Activated gamma-delta T cell treated with Interleukin-2 at 50 U/mL for 16 hours (primary cell): Measurements from ENCODE around the gene DNAH17.

Experiments used
- DNase-seq: peaks from one replicate; pipeline ENCODE4 v3.0.0-alpha.2; 2020

The DNAH17 gene

DNA sequence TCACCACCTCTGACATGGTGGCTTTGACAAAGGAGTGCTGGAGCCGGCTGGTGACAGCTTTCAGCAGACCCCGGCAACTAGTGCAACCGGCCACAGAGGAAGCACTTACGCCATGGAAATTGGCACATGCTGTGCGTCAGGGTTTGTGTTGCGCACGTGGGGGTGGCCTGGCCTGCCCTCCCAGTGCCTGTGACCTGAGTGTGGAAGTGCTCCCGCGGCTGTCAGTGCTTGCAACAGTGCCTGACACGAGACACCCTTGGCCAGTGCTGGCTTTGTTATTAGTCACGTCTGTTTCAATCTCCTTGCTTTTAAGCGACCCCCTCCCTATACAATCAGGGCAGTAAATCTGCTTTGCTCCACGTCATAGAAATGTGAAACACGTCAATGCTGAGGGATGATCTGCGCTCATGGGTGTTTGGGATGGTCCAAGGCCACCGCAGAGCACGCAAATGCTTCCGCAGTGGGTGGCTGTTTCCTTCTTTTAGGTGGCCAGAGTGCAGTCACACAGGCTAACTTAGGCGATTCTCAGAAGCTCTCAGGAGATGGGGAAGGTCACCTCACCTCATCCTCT, 134.5 kb downstream of the DNAH17 start:
- DNase-seq, result no peak

DNA sequence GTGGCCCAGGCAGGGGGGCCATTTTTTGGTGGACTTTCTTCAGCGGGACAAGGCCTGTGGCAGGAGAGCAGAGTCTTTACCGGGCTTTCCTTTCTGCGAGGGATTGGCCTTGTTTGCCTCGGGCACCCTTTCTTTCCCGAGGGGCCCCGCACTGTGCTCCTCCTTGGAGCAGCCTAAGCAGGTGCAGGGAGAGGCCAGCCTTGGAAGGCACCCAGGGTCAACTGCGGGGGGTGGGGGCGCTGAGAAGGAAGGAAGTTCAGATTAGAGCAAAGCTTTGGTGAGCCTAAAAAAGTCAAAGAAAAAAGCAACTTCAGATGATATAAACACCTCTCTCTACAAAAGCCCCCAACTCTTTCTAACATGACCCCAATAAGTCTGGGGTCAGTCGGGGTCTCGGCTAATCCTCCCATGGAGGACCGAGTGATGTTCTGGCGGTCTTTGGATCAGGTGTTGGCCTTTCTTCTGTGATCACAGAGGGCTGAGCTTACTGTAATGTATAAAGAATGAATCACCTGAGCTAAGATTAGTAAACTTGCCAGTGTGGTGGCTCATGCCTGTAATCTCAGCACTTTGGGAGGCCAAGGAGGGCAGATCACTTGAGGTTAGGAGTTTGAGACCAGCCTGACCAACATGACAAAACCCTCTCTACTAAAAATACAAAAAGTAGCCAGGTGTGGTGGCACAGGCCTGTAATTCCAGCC, 135.8 kb downstream of the DNAH17 start:
- no peak for DNase-seq

DNA sequence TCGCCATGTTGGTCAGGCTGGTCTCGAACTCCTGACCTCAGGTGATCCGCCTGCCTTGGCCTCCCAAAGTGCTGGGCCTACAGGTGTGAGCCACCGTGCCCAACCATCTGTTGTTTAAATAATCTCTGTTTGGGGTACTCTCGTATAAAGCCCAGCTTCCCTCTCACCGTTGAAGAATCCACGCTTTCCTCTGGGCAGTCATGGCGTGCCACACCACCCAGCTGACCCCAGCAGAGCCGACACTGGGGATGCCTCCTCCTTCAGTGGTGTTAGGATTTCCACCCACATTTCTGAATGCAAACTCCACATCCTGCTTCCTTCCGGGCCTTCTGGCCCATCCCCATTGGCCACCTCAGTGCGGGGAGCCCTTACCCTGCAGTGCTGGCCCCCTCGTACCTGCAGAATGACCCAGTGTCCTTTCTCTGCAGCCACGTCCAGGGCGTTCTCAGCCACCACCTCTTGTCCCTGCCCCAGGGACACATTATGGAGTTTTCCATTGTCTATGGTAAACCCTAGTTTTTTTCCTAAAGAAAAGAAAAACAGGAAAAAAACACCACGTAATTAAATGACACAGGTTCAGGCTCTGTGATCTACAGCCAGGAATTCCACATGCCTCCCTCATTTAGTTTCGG, 138.4 kb downstream of the DNAH17 start:
- DNase-seq, result no peak

DNA sequence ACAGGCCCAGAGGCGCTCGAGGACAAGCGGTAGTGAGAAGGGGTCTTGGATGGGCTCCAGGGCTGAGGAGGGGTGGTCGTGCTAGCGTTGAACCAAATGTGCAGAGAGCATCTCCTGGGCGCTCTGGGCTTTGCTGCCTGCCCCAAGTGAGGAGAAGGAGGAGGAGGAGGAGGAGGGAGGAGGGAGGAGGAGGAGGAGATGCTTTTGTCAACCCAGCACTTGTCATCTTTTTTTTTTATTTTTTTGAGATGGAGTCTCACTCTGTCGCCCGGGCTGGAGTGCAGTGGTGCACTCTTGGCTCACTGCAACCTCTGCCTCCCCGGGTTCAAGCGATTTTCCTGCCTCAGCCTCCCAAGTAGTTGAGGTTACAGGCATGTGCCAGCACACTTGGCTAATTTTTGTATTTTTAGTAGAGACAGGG, 138.9 kb downstream of the DNAH17 start:
- no peak for DNase-seq

DNA sequence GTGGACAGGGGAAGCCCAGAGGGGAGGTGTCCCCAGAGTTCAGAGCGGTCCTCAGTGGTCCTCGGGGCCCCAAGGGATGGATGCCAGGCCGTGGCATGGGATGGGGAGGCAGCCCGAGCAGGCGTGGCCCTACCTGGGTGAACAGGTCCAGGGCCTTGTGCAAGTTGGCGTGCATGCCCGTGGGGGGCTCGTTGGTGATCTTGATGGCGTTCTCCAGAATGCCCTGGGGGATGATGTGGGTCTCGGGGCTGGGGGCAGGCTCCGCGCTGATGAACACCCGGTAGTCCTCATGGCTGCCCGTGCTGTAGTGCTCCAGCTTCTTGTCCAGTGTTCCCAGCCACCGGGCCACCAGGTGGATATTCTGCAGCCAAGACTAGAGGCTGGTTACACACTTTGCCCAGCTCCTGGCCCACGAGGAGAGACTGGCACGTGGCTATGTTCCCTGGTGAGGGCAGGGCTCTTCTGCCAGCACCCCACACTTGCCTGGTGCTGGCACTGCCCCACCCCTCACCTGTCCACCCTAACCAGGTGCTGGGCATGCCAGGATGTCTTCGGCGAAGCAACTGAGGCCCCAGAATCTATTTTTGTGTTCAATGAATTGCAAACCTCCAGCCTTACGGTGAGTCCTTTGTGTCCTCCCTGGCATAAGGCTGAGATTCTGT, 139.6 kb downstream of the DNAH17 start:
- no peak for DNase-seq

DNA sequence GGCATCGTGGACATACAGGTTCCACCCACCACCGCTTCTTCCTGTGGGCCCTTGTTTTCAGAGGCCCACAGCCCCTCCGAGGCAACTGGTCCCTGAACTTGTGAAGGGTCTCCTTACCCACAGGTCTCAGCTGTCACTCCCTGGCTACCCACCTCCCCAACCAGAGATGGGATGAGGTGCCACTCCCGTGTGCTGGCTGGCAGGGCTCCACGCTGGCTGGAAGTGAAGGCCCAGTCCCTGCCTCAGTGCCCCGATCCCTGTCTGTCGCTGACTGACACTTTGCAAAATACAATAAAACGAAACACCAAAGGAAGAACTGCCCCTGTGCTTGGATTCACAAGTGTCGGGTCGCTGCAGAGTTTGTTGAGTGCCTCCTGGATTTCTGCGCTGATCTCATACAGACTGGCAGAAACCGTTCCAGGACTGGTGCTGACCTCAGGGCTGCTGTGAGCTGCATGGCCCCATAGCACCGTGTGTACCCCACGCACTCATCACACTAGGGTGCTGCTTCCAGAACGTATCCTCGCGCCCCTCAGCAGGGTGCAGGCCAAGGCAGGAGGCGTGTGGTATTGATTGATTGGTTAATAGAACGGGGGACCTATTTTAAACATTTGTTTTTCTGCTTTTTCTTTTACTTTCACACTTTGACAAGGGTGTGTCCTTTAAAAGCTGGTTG, 141.7 kb downstream of the DNAH17 start:
- no peak for DNase-seq

DNA sequence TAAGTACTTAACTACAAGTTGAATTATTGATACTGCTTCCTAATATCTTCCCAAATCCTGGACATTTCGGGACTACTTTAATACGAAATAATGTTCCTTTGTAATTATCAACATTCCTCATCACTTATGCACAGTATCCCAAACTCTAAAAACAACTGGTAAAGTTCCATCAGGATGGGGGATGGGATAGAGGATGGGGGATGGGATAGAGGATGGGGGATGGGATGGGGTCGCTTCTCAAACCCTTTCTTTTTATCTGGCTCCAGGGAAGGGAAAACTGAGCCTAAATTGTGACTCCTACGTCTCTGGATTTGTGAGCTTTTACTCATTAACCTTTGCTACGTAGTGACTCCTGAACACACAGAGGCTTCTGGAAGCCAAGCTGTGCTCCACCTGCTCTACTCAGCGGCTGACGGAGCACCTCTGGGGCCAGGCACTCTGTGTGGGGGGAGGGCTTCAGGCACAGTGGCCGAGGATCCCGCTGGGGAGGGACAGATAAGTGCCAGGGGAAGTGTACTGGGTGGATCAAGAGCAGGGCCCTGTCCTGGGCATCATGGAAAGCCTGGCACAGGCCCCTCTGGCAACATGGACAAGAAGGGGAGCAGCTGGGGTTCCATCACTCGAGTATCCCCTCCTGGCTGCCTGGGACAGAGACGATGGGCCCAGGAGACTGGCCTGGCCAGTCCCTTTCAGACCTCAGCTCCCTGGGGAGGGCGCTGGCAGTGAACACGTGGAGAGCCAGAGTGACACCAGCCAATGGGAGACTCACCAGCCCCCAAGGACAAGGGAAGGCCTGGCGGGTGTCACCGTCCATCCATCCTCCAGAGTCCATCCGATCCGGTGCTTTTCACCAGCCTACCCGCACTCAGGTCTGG, 142.5 kb downstream of the DNAH17 start:
- no peak for DNase-seq

DNA sequence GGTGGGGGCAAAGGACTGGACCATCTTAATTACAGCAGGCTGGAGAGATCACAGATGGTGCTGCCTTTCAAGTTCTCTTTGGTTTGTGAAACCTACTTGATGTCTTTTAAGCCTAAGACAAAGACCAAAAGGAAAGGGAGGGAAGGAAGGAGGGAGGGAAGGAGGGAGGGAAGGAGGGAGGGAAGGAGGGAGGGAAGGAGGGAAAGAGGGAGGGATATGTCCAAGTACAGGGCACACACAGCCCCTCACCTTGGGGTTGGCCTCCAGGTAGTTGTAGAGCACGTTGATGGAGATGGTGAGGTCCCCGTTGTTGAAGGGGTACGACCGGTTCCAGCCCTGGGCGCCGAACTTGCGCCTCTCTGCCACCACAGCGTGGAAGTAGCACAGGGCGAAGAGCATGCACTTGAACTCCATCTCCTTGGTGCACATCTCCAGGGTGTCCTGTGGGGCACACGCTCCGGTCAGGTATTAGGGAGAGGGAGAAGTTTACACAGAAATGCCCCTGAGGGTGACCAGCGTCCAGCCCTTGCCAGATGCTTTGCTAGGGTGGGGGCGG, 143.3 kb downstream of the DNAH17 start:
- DNase-seq, result no peak

DNA sequence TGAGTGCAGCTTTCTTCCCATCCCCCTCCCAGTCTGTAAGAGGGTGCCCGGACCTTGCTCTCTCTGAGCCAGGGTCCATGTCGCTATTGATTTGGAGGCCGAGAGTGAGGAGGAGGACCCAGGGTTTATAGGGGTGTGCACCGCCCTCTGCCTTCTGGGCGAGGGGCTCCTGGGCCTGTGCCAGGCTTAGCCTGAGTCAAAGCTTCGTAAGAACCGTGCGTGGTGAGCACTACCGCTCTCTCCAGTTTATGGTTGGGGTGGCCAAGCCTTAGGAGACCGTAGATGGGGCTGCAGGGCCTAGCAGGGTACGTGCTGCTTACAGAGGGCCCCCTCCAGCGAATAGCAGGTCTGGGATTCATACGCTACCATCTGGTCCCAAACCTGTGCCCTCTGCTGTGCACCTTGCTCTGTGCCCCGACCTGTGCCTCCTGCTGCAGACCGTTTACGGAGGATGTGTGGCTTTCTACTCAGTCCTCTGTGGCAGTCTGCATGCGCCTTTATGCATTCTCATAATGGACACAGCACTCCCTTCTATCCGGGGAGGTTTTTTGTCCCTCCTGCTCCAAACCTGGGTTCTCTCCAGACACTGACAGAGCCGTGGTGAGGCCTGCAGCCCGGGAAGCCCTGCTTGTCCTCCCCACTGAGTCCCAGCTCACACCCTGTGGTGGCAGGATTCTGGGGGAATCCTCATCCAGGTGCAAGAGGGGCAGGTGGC, 144.0 kb downstream of the DNAH17 start:
- DNase-seq, result no peak

DNA sequence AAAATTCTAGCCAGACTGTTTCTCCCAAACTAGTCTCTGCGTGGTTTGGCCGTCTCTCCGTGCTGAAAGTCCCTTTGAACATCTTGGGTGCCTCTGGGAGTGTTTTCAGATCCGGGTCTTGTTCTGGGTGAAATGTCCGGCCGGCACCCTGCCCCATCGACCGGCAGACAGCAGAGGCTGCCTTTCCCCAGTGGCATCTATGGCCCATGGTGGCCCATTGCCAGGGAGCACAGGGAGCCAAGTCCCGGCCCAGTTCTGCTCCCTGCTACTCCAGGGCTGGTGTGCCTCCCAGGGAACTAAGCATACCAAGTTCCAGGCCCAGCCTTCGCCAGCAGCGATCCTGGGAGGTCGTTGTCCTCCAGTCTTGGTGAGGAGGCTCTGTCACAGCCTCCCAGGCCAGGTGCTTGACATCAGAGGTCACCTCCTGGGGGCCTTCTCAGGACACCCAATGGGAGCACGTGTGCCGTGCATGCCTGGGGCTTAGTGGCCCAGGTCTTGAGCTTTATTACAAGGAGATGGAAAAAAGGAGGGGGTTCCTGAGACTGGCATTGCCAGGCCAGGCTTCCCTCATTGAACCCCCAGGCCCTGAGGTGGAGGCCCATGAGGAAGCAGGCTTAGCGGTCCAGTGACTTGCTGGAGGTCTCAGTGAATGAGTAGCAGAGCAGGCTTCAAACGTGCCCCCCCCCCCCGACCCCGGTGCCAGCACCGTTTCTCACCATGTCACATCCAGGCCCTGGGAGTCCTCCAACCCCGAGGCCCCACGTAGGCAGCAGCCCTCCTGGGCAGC, 144.8 kb downstream of the DNAH17 start:
- no peak for DNase-seq

DNA sequence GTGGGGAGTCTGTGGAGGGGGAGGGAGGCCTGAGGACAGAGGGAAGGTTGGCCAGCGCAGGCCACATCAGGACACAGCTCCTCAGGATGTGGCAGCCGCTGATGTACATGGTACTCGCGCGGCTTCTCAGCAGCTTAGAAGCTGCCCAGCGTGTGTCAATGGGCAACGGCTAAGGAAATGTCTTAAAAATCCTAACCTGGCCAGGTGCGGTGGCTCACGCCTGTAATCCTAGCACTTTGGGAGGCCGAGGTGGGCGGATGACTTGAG, 145.6 kb downstream of the DNAH17 start:
- no peak for DNase-seq

DNA sequence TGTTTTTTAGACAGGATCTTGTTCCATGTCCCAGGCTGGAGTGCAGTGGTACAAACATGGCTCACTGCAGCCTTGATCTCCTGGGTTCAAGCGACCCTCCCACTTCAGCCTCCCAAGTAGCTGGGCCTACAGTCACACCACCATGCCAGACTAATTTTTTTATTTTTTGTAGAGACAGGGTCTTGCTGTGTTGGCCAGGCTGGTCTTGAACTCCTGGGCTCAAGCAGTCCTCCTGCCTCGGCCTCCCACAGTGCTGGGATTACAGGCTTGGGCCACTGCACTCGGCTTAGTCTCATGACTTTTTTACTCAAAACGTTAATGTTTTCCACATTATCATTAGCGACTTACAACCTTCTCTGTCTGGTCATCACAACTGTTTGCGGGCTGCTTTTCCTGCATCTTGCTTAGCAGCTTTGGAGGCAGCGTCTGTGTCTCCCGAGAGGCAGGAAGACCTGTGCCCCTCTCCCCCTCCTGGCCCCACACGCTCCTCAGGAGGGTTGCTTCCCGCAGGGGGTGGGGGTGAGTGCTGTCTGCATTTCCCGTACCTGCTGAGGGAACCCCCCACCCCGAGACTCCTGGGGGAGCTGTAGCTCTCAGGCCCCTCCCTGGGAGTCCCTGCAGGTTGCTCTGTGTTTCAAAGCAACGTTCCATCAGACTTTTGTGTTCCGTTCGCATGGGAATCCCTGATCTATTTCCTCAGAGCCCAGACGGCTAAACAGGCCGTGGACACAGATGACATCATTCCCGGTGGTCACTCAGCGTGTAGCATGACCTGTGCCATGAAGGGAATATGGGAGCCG, 146.1 kb downstream of the DNAH17 start:
- no peak for DNase-seq

DNA sequence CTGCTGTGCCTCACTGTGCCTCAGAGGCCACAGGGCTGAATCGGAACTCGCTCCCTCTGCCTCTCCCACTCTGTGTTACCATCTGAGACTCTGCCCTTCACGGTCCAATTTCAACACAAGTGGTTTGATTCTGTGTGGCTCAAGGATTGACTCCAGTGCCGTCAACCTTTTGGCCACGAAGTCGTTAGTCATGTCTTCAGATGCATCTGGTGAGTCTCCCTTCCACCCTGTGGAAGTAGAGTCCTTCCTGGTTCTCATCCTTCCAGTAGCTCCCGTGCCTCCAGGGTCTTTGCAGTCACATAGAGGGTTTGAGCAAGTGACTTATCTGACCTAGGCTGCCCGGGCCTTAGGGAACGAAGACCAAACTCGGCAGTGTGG, 147.6 kb downstream of the DNAH17 start:
- DNase-seq, result no peak

DNA sequence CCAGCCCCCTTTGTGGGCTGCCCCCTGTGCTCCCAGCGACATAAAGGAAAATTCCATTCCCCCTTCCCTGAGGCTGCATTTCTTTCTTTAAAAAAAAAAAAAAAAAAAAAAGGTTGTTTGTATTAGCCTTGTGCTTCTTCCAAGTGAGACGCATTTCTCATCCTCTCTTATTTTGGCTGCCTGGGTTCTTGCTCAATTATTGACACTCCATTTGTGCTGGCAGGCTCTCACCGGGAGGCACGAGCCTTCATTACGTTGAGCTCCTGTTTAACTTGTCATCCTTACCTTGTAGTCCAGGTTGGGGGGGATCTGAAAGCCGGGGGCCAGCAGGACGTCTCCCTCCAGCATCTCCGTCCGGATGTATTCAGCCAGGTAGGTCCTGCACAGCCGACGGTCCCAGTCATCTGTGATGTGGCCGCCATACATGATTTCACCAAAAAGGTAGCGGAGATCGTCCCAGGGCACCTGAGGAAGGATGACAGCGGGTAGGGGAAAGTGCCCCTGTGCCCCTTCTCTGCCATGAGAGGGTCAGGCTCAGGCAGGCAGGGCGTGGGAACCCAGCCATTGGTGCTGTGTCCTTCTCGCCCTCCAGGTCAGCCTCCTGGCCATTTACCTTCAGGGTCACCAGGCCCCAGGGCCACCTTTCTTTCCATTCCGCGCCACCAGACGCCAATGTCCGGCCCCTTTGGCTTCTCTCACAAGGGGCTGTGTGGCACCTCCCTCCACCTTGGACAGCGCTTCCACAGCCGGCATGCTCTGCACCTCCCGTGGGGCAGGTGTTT, 148.2 kb downstream of the DNAH17 start:
- no peak for DNase-seq

DNA sequence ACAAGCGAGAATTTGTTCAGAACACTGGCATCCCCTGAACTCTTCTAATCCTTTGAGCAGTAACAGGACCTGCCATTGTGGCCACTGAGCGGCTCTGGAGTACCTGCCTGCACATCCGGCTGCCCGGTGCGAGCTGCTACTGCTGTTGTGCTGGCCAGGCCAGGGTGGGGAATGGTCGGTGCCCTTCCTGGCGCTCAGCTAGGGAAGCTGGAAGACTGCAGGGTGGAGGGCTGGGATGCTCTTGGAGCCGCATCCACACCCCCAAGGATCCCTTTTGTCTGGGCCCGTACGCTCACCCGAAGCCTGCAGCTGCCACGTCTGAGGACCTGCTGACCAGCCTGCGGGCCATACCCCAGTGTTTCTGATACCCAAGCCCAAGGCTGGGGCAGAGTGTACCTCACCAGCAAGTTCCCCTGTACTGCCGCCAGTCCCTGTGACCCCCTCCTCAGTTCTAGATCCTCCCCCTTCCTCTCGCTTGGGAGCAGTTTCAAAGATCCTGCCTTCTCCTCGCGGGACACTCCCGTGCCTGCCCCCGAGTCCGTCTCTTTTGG, 149.1 kb downstream of the DNAH17 start:
- DNase-seq, result no peak

DNA sequence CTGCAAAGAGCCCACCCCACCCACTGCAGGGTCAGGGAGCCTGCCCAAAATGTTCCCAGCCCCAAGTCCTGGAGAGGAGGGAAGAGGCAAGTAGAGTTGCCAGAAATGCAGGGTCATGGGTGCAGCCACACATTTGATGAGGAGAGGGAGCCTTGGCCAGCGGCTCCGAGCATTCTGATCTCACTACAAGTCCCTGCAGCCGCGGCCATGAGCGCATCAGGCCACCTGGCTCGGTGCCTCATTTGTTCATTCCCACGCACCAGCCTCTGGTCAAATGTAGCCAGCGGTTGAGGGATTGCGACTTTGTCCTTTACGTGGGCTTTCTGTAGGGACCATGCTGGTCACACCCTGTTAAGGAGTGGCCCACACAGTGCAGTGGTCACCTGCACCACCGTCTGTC, 150.1 kb downstream of the DNAH17 start:
- DNase-seq, result no peak

DNA sequence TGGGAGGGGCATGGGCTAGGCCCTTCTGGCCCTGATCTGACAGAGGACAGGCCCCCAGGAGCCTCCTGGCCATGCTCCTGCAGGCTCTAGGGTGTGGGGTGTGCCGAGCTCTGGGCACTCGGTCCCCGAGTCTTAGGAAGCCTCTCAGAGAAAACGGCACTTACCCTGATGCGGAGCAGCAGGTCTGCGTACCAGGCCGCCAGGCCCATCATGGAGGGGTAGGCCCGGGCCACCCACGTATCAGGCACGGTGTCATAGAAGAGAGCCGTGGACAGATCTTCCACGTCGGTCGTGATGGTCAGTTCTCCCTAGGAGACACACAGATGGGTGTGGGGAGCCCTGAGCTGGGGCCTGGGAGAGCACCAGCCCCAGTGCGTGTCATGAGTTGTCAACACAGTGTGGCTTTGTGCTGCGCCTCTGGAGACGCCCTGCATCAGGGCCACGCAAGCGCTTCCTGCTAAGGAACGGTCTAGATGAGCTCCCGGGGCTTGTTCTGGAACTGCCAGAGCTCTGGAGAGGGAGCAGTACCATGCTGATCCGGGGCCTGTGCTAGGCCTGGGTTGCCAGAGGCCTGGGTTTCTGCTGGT, 150.8 kb downstream of the DNAH17 start:
- no peak for DNase-seq

DNA sequence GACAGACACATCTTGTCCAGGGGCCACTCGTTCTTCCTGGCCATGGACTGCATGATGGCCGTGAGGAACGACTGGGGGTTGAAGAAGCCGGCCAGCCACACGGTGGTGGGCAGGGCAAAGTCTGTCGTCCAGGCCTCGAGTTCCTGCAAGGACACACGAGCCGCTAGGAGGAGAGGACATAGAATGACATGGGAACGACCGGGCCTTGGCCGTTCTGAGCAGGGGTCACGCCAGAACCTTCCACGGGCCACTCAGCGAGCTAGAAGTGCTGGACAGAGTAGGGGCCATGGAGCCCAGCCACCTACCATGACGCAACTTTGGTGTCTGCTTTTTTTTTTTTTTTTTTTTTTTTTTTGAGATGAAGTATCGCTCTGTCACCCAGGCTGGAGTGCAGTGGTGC, 151.8 kb downstream of the DNAH17 start:
- DNase-seq, result no peak
